ENCODE data around the gene RRAD. TPM values are rescaled to one million over a fixed set of nuclear protein-coding genes. Genes with fewer than 3 reads are reported as not detected.

RRAD gene
- total RNA-seq, 6 experiments from 2014 or later, result 0.51 to 7.7 (median 3.0) TPM; not detected in 1

DNA sequence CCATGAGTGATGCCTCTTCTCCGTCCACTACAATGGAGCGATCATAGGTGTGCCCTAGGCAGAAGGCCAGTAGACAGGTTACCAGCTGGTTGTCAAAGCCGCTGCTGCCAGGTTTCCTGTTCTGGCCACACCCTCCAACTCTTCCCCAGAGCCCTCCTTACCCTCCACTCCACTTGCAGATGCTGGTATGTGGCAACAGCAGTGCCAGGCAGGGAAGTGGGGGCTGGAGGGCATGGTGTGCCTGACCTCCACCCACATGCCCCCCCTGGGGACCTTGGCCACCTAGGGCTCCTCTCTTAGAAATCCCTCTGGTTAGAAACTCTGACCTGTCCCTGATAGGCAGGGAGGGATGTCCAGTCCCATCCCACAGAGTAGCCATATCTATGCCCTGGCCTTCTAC, 1.5 kb downstream of the RRAD start:
- Histone ChIP-seq H3K4me1 (peaks cover 0 to 5% (median 0%) of the 10 kb centered on the region in 4 donors), H3K9me3 (no peaks in the 10 kb centered on the region), H3K27me3 (no peaks in the 10 kb centered on the region), H3K4me3 (no peak overlapping the region), H3K27ac (no peak overlapping the region), H3K36me3 (no peaks in the 10 kb centered on the region)
- TF ChIP-seq POLR2A (IDR thresholded peaks at IDR 0.05), result no peak
- TF ChIP-seq, protein P1, sequence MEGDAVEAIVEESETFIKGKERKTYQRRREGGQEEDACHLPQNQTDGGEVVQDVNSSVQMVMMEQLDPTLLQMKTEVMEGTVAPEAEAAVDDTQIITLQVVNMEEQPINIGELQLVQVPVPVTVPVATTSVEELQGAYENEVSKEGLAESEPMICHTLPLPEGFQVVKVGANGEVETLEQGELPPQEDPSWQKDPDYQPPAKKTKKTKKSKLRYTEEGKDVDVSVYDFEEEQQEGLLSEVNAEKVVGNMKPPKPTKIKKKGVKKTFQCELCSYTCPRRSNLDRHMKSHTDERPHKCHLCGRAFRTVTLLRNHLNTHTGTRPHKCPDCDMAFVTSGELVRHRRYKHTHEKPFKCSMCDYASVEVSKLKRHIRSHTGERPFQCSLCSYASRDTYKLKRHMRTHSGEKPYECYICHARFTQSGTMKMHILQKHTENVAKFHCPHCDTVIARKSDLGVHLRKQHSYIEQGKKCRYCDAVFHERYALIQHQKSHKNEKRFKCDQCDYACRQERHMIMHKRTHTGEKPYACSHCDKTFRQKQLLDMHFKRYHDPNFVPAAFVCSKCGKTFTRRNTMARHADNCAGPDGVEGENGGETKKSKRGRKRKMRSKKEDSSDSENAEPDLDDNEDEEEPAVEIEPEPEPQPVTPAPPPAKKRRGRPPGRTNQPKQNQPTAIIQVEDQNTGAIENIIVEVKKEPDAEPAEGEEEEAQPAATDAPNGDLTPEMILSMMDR (IDR thresholded peaks at IDR 0.05), result no peak
- no peak for DNase-seq
- intact Hi-C loops (cut with DNase I), result no loop called here
- WGBS (ENCODE audit: insufficient coverage, low coverage, low lambda C conversion rate, missing lambda C conversion rate), result 29% methylated on average over 1 of the region's 3 CpGs
- no peak for ATAC-seq

DNA sequence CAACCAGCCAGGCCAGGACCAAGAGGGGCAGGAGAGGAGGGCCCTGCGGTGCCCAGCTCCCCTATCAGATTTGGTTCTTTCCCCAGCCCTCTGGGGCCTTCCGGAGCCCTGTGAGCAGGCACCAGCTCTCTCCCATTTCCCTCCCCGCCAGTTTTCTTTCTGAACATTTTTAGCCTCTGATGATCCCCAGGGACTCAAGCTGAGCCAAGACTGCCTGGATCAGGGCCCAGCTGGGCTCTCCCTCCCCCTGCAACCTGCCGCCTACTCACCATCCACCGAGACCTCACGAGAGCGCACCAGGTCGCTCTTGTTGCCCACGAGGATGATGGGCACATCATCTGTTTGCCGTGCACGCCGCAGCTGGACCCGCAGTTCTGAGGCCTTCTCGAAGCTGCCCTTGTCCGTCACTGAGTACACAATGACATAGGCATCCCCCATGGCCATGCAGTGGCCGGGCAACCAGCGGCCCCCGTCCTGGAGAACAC, 2.0 kb downstream of the RRAD start:
- Histone ChIP-seq H3K4me3 (no peak overlapping the region), H3K27ac (no peak overlapping the region), H3K4me1 (peaks cover 0 to 5% (median 0%) of the 10 kb centered on the region in 4 donors), H3K36me3 (no peaks in the 10 kb centered on the region), H3K9me3 (no peaks in the 10 kb centered on the region), H3K27me3 (no peaks in the 10 kb centered on the region)
- DNase-seq (no peak), ATAC-seq (peak in 2 of 4 donors; percentile 10 to 19)
- TF ChIP-seq, protein P1 (IDR thresholded peaks at IDR 0.05), result no peak
- no peak for TF ChIP-seq POLR2A (IDR thresholded peaks at IDR 0.05)
- intact Hi-C loops (cut with DNase I), result no loop called here
- WGBS (ENCODE audit: insufficient coverage, low coverage, low lambda C conversion rate, missing lambda C conversion rate), result 51% methylated on average over 11 of the region's 18 CpGs

DNA sequence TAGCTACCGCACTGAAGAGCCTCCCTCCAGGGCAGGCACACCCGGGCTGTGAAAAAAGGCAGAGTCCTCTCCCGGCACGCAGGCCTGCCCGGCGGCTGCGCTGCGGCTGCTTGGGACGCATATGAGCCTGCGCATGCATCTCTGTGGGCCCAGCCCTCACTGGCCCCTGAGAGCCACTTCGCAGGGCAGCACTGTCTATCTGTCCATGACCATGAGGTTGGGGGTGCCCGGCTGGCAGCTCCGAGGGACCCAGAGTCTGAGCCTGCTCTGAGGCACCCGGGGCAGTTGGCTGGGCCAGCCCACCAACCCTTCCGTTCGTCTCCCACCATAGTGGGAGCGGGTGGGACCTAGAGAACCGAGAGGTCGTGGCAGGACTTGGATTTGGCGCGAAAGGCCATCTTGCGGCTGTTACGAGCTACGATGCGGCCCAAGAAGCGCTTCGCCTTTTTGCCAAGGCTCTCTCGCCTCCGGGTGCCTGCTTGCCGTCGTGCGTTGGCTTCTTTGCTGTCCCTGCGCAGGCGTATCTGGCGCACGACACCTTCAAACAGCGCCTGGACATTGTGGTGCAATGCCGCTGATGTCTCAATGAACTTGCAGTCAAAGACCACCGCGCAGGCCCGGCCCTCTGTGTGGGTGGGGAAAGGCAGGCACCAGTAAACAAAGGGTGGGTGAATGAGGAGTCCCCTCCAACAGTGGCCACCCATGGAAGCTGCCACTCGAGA, 3.4 kb downstream of the RRAD start:
- no peak for DNase-seq
- H3K4me1 ChIP-seq, result peaks cover 0 to 5% (median 0%) of the 10 kb centered on the region in 4 donors
- no peak overlapping the region for H3K4me3 ChIP-seq
- no peaks in the 10 kb centered on the region for H3K36me3 ChIP-seq
- WGBS (ENCODE audit: insufficient coverage, low coverage, low lambda C conversion rate, missing lambda C conversion rate), result 75% methylated on average over 14 of the region's 42 CpGs
- H3K27me3 ChIP-seq, result no peaks in the 10 kb centered on the region
- no peaks in the 10 kb centered on the region for H3K9me3 ChIP-seq
- ATAC-seq, result no peak
- intact Hi-C loops (cut with DNase I), result no loop called here
- no peak for TF ChIP-seq POLR2A (IDR thresholded peaks at IDR 0.05)
- TF ChIP-seq, protein P1 (IDR thresholded peaks at IDR 0.05), result no peak
- no peak overlapping the region for H3K27ac ChIP-seq

DNA sequence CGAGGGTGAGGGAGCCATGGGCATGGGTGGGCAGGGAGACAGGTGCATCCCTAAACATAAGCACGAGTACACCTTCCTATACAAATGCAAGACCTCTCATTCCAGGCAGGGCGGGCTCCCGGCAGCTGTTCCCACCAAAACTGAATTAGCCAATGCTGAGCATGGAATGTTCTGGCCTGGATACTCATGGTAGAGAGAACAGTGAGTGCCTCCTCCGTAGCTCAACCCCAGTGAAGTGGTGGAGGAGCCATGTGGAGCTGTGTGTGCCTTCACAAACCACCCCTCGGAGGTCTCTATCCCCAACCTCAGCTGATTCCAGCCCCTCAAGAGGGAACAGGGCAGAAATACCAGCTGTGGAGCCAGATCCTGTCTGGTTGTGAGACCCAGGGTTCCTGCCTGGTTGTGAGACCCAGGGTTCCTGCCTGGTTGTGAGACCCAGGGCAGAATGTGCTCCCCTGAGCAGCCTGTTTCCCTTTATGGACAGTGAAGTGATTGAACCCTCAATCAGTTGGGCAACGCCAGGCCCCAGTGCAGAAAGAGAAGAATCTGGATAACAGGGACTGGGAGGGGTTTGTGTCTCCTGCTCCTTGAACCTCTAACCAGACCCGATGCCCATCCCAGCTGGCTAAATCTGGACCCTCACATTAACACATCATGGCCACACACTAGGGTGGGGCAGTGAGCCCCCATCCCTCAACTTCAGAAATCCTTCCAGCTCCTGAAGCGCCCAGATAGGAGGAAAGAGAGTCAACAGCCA, 4.2 kb downstream of the RRAD start:
- Histone ChIP-seq H3K36me3 (no peaks in the 10 kb centered on the region), H3K4me3 (no peak overlapping the region), H3K4me1 (peaks cover 0 to 5% (median 0%) of the 10 kb centered on the region in 4 donors), H3K27me3 (no peaks in the 10 kb centered on the region), H3K9me3 (no peaks in the 10 kb centered on the region), H3K27ac (no peak overlapping the region)
- 72% methylated on average over 8 of the region's 9 CpGs for WGBS (ENCODE audit: insufficient coverage, low coverage, low lambda C conversion rate, missing lambda C conversion rate)
- DNase-seq, result no peak
- intact Hi-C loops (cut with DNase I), result no loop called here
- no peak for ATAC-seq
- TF ChIP-seq POLR2A (IDR thresholded peaks at IDR 0.05), result no peak
- TF ChIP-seq, protein P1 (IDR thresholded peaks at IDR 0.05), result no peak
